NT2/D1 (cell line): ENCODE results near the gene COMMD7.
"Not testable (repeated sequence)": the region's sequence is repeated elsewhere in the genome, so short reads cannot be mapped to it uniquely, and the experiment has no call there.

Experiments used
- DNase-seq: peaks from one replicate; pipeline ENCODE4 v3.0.0-alpha.2; 2011; ENCODE audit warnings: low read depth, low spot score
- H3K27me3 ChIP-seq: 2 replicates; pipeline ENCODE4 v1.6.0; 2011; ENCODE audit warnings: mild to moderate bottlenecking; ENCODE audit not compliant: insufficient read length, insufficient read depth
- H3K36me3 ChIP-seq: 2 replicates; pipeline ENCODE4 v1.6.1; 2011; ENCODE audit warnings: mild to moderate bottlenecking, low read length, mixed read lengths; ENCODE audit not compliant: insufficient read depth, insufficient read length
- H3K4me1 ChIP-seq: 2 replicates; pipeline ENCODE4 v1.5.1; 2011; ENCODE audit not compliant: insufficient read depth, insufficient read length
- H3K4me3 ChIP-seq: 2 replicates; pipeline ENCODE4 v1.5.1; 2011; ENCODE audit warnings: low read depth; ENCODE audit not compliant: insufficient read length
- H3K9ac ChIP-seq: 2 replicates; pipeline ENCODE4 v1.6.0; 2011; ENCODE audit warnings: low read depth; ENCODE audit not compliant: insufficient read length
- H3K9me3 ChIP-seq: 2 replicates; pipeline ENCODE4 v1.5.1; 2011; ENCODE audit warnings: mild to moderate bottlenecking, low read length; ENCODE audit not compliant: insufficient read depth
- SUZ12 ChIP-seq: IDR thresholded peaks from 2 replicates; pipeline ENCODE4 v1.6.1; 2011; ENCODE audit not compliant: insufficient read length, insufficient read depth; ENCODE audit errors: extremely low read depth
- YY1 ChIP-seq: IDR thresholded peaks from 2 replicates; pipeline ENCODE4 v1.6.1; 2011; ENCODE audit not compliant: insufficient read length, insufficient read depth
- ZNF274 ChIP-seq: IDR thresholded peaks from 2 replicates; pipeline ENCODE4 v1.6.1; 2011; ENCODE audit warnings: mild to moderate bottlenecking, low read depth, low read length

Gene COMMD7

DNA sequence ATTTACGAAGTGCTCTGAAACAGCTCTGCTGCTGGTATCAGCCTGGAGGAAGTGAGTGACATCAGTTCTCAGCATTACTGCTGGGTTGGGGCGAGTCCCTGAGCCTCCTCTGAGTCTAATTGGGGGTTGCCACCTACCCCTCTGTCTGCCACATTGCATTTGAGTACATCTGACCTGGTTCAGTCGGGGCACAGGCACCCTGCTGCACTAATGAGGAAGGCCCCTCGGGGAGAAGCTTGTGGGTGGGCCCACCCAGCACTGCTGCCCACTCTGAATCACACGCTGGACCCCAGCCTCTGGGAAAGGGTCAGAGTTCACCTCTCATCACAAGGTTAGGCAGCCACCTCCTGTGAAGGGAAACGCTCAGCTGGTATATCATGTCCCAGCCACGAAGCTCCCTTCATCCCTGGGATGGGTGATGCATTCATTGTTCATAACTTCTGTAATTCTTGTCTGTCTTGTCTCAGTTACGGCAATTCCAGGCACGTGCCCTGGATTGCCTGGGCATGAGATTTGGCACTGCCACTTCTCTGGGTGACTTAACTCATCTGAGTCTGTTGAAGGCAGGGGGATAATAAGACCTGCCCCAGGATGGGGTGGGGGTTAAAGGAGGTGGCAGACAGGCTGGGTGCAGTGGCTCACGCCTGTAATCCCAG lies 32.2 kb upstream of the COMMD7 start:
- TF ChIP-seq YY1 (no peak), SUZ12 (no peak), ZNF274 (no peak)
- H3K9me3 ChIP-seq = no peaks in the 10 kb centered on the region
- peaks cover 50% of the 10 kb centered on the region for H3K36me3 ChIP-seq
- no peak overlapping the region for H3K4me3 ChIP-seq
- no peaks in the 10 kb centered on the region for H3K27me3 ChIP-seq
- DNase-seq = no peak
- peaks cover 26% of the 10 kb centered on the region for H3K4me1 ChIP-seq
- H3K9ac ChIP-seq = no peak overlapping the region

DNA sequence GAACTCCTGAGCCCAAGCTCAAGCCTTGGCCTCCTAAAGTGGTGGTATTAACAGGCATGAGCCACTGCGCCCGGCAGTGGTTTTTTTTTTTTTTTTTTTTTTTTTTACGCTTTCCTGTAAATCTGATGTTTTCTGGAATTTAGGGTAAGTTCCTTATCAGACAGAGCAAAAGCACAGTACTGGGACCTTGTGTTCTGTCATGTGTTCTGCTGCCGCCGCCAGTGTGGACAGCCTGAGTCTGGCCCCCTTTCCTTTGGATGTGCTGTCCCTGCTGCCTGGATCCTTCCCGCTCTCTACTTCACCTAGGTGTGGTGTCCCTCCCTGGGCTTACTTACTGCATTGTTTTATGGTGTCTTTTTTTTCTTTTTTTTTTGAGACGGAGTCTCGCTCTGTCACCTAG lies 30.6 kb upstream of the COMMD7 start:
- Histone ChIP-seq H3K36me3 (peaks cover 41% of the 10 kb centered on the region), H3K9ac (no peak overlapping the region), H3K27me3 (no peaks in the 10 kb centered on the region)

DNA sequence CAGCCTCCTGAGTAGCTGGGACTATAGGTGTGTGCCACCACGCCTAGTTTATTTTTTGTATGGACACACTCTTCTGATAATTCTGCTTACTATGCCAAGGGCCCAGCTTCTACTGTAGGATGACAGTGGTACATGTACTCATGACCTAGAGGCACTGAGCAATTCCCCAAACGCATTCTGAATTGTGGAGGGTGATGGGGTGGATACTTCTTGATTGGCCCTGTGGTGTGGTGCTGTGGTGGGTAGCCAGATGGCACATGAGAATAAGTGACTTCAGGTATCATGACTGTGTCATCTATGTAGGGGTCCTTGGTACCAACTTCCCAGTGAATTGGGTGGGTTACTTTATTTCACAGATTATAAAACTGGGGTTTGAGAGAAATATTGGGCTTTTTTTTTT lies 30.0 kb upstream of the COMMD7 start:
- TF ChIP-seq SUZ12 (no peak), YY1 (no peak), ZNF274 (no peak)
- Histone ChIP-seq H3K9ac (no peak overlapping the region), H3K4me3 (no peak overlapping the region), H3K9me3 (no peaks in the 10 kb centered on the region), H3K36me3 (peaks cover 40% of the 10 kb centered on the region), H3K27me3 (no peaks in the 10 kb centered on the region), H3K4me1 (peaks cover 23% of the 10 kb centered on the region)
- DNase-seq = no peak

More for the DNA sequence above, 30.6 kb upstream of the COMMD7 start:
- H3K9me3 ChIP-seq = no peaks in the 10 kb centered on the region
- H3K4me1 ChIP-seq = peaks cover 21% of the 10 kb centered on the region
- no peak for DNase-seq
- no peak overlapping the region for H3K4me3 ChIP-seq
- no peak for TF ChIP-seq ZNF274
- no peak for TF ChIP-seq SUZ12
- no peak for TF ChIP-seq YY1

DNA sequence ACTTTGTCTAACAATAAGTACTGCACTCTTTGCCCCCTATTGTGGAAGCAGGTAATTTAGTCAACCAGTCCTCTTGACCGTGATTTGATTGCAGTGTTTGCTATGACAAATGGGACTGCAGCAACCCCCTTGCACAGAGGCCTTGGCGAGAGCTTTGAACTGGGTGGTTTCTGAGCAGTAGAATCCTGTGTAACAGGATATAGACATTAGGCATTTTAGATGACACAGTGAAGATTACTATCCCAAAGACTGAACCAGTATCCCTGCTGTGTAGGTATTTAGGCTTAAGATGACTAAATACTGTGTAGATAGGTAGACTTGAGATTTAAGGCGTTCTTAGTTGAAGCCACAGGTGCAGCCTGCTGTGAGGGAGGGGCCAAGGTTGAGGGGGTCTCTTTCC lies 28.8 kb upstream of the COMMD7 start:
- no peak for TF ChIP-seq ZNF274
- no peak for TF ChIP-seq SUZ12
- TF ChIP-seq YY1 = no peak
- Histone ChIP-seq H3K36me3 (peaks cover 41% of the 10 kb centered on the region), H3K9me3 (no peaks in the 10 kb centered on the region), H3K4me3 (no peak overlapping the region), H3K9ac (peak overlapping the region; percentile 32), H3K4me1 (peaks cover 18% of the 10 kb centered on the region), H3K27me3 (no peaks in the 10 kb centered on the region)
- no peak for DNase-seq

DNA sequence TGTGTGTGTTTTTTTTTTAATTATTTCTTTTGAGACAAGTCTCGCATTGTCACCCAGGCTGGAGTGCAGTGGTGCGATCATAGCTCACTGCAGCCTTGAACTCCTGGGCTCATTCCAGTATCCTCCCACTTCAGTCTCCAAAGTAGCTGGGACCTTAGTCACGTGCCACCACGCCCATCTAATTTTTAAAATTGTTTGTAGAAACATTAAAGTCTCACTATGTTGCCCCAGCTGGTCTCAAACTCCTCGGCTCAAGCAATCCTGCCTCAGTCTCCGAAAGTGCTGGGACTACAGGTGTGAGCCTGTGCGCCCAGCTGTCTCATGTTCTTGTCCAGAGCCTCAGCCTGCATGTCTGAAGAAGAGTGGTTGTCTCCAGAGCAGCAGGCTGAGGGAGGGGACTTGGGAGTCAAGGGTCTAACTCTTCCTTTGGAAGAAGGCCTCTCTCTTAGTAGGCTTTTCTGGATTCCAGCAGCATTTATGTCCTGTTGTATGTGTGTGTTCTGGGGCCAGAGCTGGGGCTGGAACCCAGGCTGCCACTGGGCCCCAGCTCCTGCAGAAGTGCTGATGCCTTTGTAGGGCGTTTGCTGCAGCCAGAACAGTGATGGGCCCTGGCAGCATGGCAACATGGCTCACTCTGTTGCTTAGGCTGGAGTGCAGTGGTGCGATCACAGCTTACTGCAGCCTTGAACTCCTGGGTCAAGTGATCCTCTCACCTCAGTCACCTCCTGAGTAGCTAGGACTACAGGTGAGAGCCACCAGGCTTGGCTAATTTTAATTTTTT lies 24.3 kb upstream of the COMMD7 start:
- no peak for TF ChIP-seq ZNF274
- no peak for TF ChIP-seq SUZ12
- no peak for TF ChIP-seq YY1
- no peaks in the 10 kb centered on the region for H3K9me3 ChIP-seq
- no peak for DNase-seq
- peaks cover 39% of the 10 kb centered on the region for H3K36me3 ChIP-seq
- H3K4me3 ChIP-seq = no peak overlapping the region
- H3K9ac ChIP-seq = no peak overlapping the region
- no peaks in the 10 kb centered on the region for H3K27me3 ChIP-seq
- peaks cover 9% of the 10 kb centered on the region for H3K4me1 ChIP-seq

DNA sequence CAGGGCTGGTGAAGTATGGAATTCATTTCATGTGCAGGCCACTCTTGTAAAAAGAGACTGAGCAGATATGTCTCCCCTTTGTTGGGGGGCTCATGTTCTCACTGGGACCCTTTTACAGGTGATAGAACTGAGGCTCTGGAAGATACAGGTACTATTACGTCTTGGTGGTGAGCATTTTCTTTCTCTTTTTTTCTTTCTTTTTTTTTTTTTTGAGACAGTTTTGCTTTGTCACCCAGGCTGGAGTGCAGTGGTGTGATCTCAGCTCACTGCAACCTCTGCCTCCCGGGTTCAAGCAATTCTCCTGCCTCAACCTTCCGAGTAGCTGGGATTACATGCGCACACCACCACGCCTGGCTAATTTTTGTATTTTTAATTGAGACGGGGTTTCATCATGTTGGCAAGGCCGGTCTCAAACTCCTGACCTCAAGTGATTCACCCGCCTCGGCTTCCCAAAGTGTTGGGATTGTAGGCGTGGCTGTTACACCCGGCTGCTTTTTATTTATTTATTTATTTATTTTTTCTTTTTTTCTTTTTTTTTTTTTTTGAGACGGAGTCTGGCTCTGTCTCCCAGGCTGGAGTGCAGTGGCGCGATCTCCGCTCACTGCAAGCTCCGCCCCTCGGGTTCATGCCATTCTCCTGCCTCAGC lies 22.1 kb upstream of the COMMD7 start:
- not testable (repeated sequence) for DNase-seq, H3K9me3 ChIP-seq, H3K4me1 ChIP-seq, H3K27me3 ChIP-seq
- Histone ChIP-seq H3K9ac (peak overlapping the region; percentile 59), H3K4me3 (peak overlapping the region; percentile 99), H3K36me3 (peaks cover 32% of the 10 kb centered on the region)

DNA sequence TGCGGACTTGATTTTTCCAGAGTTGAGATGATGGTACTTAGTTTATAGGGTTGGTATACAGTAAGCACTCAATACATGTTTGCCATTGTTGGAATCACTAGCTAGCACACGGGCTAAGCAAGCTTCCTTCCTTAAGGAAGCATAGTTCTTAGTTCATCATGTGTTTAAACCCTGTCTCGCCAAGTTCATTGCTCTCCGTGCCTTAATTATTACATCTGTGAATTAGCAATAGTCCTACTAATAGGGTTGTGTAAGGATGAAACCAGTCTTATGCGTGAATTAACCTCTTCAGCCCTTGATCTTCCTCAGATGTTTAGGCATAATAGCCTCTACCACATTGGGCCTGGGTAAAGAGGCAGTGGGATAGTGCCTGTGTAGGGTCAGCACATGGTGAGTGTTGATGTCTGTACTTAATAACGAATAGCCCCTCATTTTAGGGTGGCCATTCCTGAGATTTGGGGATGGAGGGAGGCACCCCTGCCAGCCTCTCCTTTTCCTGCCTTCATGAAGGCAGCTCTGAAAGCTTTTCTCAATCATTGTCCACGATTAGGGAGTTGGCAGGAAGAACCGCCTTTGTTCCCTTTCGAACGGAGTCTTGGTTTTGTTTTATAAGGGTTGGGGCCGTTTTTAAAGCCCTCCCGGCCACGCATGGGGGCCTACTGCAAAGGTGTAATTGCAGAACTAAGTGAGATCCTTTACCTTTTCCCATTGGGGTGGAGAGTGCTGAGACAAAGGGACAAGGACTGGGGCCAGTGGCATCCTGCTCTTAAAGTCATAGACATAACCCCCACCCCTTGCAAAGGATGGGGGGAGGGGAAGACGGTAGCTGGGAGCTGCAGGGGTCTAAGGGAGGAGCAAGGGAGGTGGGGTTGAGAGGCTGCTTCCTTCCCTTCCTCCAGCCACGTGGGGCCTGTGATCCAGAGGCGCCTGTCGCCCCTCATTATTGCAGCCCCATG lies 21.0 kb upstream of the COMMD7 start:
- Histone ChIP-seq H3K4me3 (peak overlapping the region; percentile 99), H3K36me3 (peaks cover 28% of the 10 kb centered on the region), H3K9me3 (no peaks in the 10 kb centered on the region), H3K9ac (peak overlapping the region; percentile 99), H3K27me3 (no peaks in the 10 kb centered on the region), H3K4me1 (peaks cover 10% of the 10 kb centered on the region)
- peak; percentile 80 for DNase-seq
- no peak for TF ChIP-seq ZNF274
- TF ChIP-seq SUZ12 = no peak
- TF ChIP-seq YY1 = no peak
